Mesenchymal stem cell (in vitro differentiated cells and primary cell): ENCODE results near the gene TCHHL1.

Experiments used
- DNase-seq: peaks from one replicate; pipeline ENCODE4 v3.0.0-alpha.2; 2013
- H2AFZ ChIP-seq: one replicate; pipeline ENCODE4 v1.6.1; 2013; ENCODE audit warnings: low read depth, mild to moderate bottlenecking, control low read depth, inconsistent platforms, low read length, moderate library complexity
- H2AK5ac ChIP-seq: 2 replicates; pipeline ENCODE4 v1.6.1; 2013; ENCODE audit warnings: low read length, moderate library complexity, mild to moderate bottlenecking, inconsistent platforms; ENCODE audit not compliant: severe bottlenecking
- H2BK120ac ChIP-seq: one replicate; pipeline ENCODE4 v1.6.1; 2013; ENCODE audit warnings: low read depth, mild to moderate bottlenecking, inconsistent platforms, low read length, moderate library complexity
- H2BK12ac ChIP-seq, 2 experiments: one replicate each; pipeline ENCODE4 v1.6.1; 2013; ENCODE audit warnings: inconsistent platforms in 2 of 2, low read length in 2 of 2, mild to moderate bottlenecking in 2 of 2, moderate library complexity in 2 of 2, control low read depth in 1 of 2
- H2BK15ac ChIP-seq: one replicate; pipeline ENCODE4 v1.6.1; 2013; ENCODE audit warnings: mild to moderate bottlenecking, low read depth, inconsistent platforms; ENCODE audit not compliant: poor library complexity, severe bottlenecking
- H2BK5ac ChIP-seq: 2 replicates; pipeline ENCODE4 v1.6.1; 2013; ENCODE audit warnings: low read depth, mild to moderate bottlenecking, low read length, control low read depth, inconsistent platforms; ENCODE audit not compliant: poor library complexity, severe bottlenecking
- H3K14ac ChIP-seq, 2 experiments: one replicate each; pipeline ENCODE4 v1.6.1; 2013; ENCODE audit warnings: inconsistent platforms in 2 of 2, low read length in 2 of 2, control low read depth in 1 of 2, mild to moderate bottlenecking in 1 of 2, moderate library complexity in 1 of 2
- H3K18ac ChIP-seq, 2 experiments: one replicate each; pipeline ENCODE4 v1.6.1; 2013; ENCODE audit warnings: inconsistent platforms in 2 of 2, low read length in 2 of 2, control low read depth in 1 of 2, low read depth in 1 of 2, mild to moderate bottlenecking in 1 of 2
- H3K23ac ChIP-seq, 2 experiments: one replicate each; pipeline ENCODE4 v1.6.1; 2013; ENCODE audit warnings: inconsistent platforms in 2 of 2, low read length in 2 of 2, mild to moderate bottlenecking in 2 of 2, moderate library complexity in 2 of 2, control low read depth in 1 of 2
- H3K27ac ChIP-seq: 2 replicates; pipeline ENCODE4 v1.5.1; 2013; ENCODE audit warnings: mild to moderate bottlenecking, moderate library complexity, low read length, control low read depth, inconsistent platforms; ENCODE audit not compliant: poor library complexity, severe bottlenecking
- H3K27me3 ChIP-seq, 2 experiments: 2 replicates each; pipeline versions ENCODE4 v1.6.1 to v1.7.0; 2013; ENCODE audit warnings: low read length in 2 of 2, mild to moderate bottlenecking in 2 of 2, moderate library complexity in 2 of 2, control low read depth in 1 of 2, inconsistent platforms in 1 of 2; ENCODE audit not compliant: control insufficient read depth in 1 of 2, insufficient read depth in 1 of 2
- H3K36me3 ChIP-seq, 2 experiments: 2 replicates each; pipeline versions ENCODE4 v1.6.1 to v1.7.0; 2013; ENCODE audit warnings: low read length in 2 of 2, control low read depth in 1 of 2, inconsistent platforms in 1 of 2, low read depth in 1 of 2, mild to moderate bottlenecking in 1 of 2; ENCODE audit not compliant: insufficient read depth in 2 of 2, control insufficient read depth in 1 of 2
- H3K4ac ChIP-seq, 2 experiments: one replicate each; pipeline ENCODE4 v1.6.1; 2013; ENCODE audit warnings: inconsistent platforms in 2 of 2, low read length in 2 of 2, mild to moderate bottlenecking in 2 of 2, moderate library complexity in 2 of 2, control low read depth in 1 of 2, low read depth in 1 of 2
- H3K4me1 ChIP-seq: 2 replicates; pipeline ENCODE4 v1.6.1; 2013; ENCODE audit warnings: low read depth, low read length, control low read depth; ENCODE audit not compliant: control insufficient read depth, insufficient read depth
- H3K4me2 ChIP-seq: 2 replicates; pipeline ENCODE4 v1.6.1; 2013; ENCODE audit warnings: low read length, mild to moderate bottlenecking, inconsistent platforms; ENCODE audit not compliant: poor library complexity, severe bottlenecking
- H3K4me3 ChIP-seq, 2 experiments: 2 replicates each; pipeline versions ENCODE4 v1.5.1 to v1.7.0; 2013; ENCODE audit warnings: low read length in 2 of 2, mild to moderate bottlenecking in 2 of 2, control low read depth in 1 of 2, low read depth in 1 of 2; ENCODE audit not compliant: insufficient read depth in 1 of 2
- H3K79me1 ChIP-seq: replicated peaks from 2 replicates; pipeline ENCODE4 v1.6.1; 2013; ENCODE audit warnings: mild to moderate bottlenecking, control low read depth, low read length, inconsistent platforms; ENCODE audit not compliant: poor library complexity, severe bottlenecking
- H3K9ac ChIP-seq: 2 replicates; pipeline ENCODE4 v1.7.0; 2013; ENCODE audit warnings: mild to moderate bottlenecking, low read length, moderate library complexity
- H3K9me3 ChIP-seq: 2 replicates; pipeline ENCODE4 v1.7.0; 2013; ENCODE audit warnings: mild to moderate bottlenecking, low read length; ENCODE audit not compliant: control insufficient read depth
- H4K8ac ChIP-seq: one replicate; pipeline ENCODE4 v1.6.1; 2013; ENCODE audit warnings: inconsistent platforms, mild to moderate bottlenecking, low read length, moderate library complexity
- H4K91ac ChIP-seq: one replicate; pipeline ENCODE4 v1.6.1; 2013; ENCODE audit warnings: mild to moderate bottlenecking, low read length, inconsistent platforms
- WGBS: methylation state at CpG from one replicate; pipeline ENCODE4 v1.1.7; 2013; ENCODE audit warnings: mixed read lengths; 5-methylcytosine and 5-hydroxymethylcytosine counted together

Gene TCHHL1

GRCh38 chr1:152125834-152126443, 37.1 kb upstream of the TCHHL1 start:
- Histone ChIP-seq H2BK5ac (no peak overlapping the region), H2AK5ac (no peak overlapping the region), H2BK12ac (no peak overlapping the region)

DNA sequence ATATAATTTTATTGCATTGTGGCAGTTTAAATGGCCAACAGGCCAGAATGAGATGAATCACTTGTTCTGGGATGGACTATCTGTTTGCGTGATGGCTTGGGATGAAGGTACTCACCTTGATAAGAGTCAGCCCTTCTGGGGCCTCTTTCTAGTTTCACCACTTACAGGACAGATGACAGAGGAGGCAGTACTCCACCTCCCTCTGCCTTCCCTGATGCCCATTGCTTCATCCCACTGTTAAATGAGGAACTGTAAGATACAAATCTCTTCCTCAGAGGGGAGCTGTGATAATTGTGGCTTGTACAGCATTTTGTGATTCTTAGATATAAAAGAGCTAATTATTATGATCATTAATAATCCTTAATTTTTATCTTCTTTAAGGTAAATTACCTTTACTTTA, 30.1 kb upstream of the TCHHL1 start:
- Histone ChIP-seq H3K36me3 (no peaks in the 10 kb centered on the region), H2BK5ac (no peak overlapping the region), H2BK15ac (no peak overlapping the region), H3K14ac (no peak overlapping the region), H3K27me3 (peaks cover 10 to 83% of the 10 kb centered on the region in 2 experiments), H3K4ac (no peak overlapping the region), H2BK120ac (no peak overlapping the region), H4K8ac (no peak overlapping the region), H2BK12ac (no peak overlapping the region), H4K91ac (no peak overlapping the region), H2AFZ (no peak overlapping the region), H3K23ac (no peak overlapping the region), H3K4me3 (no peak overlapping the region), H3K9ac (no peak overlapping the region), H3K4me2 (no peak overlapping the region), H3K4me1 (no peaks in the 10 kb centered on the region), H3K18ac (no peak overlapping the region), H3K27ac (no peak overlapping the region), H3K9me3 (peaks cover 2% of the 10 kb centered on the region), H2AK5ac (no peak overlapping the region), H3K79me1 (no peaks in the 10 kb centered on the region)
- no peak for DNase-seq
- 78% methylated on average over 1 of the region's 1 CpG for WGBS

More at GRCh38 chr1:152125834-152126443, 37.1 kb upstream of the TCHHL1 start:
- no peak overlapping the region for H3K18ac ChIP-seq
- H3K27me3 ChIP-seq, result peaks cover 16 to 82% of the 10 kb centered on the region in 2 experiments
- H2BK15ac ChIP-seq, result no peak overlapping the region
- DNase-seq, result no peak
- H3K27ac ChIP-seq, result no peak overlapping the region
- no peak overlapping the region for H2AFZ ChIP-seq
- H3K36me3 ChIP-seq, result no peaks in the 10 kb centered on the region
- no peaks in the 10 kb centered on the region for H3K4me1 ChIP-seq
- no peak overlapping the region for H2BK120ac ChIP-seq
- H4K91ac ChIP-seq, result no peak overlapping the region
- H3K4me2 ChIP-seq, result no peak overlapping the region
- H3K79me1 ChIP-seq, result no peaks in the 10 kb centered on the region
- H4K8ac ChIP-seq, result no peak overlapping the region
- 52% methylated on average over 5 of the region's 6 CpGs for WGBS
- H3K9ac ChIP-seq, result no peak overlapping the region
- H3K4me3 ChIP-seq, result no peak overlapping the region
- no peak overlapping the region for H3K4ac ChIP-seq
- no peaks in the 10 kb centered on the region for H3K9me3 ChIP-seq
- H3K14ac ChIP-seq, result no peak overlapping the region
- H3K23ac ChIP-seq, result no peak overlapping the region

DNA sequence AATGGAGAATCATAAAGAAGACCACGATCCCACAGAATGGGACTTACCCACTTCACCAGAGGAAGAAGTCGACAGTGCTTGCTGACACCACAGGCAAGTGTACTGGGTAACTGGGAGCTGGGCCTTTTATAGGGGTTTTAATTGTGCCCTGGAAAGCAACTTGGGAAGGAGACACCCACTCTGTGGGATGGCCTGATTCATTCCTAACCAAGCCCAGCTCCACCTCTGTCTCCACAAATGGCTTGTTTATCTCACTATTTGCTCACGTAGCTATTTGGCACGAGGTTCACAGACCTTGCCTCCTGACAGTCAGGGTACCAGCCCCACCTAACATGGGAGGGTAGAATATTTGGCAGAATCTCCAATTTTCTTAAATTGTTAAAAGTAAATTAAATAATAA, 26.5 kb upstream of the TCHHL1 start, which contains the start of gene TCHH:
TSS of gene TCHH (minus strand) at position 101 of the 400 bp plus-strand sequence. CDS start 1,364 bp downstream, outside the sequence.
- Histone ChIP-seq H2BK5ac (no peak within 1 kb of the TSS), H4K91ac (no peak within 1 kb of the TSS), H3K4ac (no peak within 1 kb of the TSS), H3K4me3 (no peak within 1 kb of the TSS), H3K27me3 (peaks cover 16 to 73% of the 10 kb centered on the region in 2 experiments), H3K18ac (no peak within 1 kb of the TSS), H3K23ac (no peak within 1 kb of the TSS), H3K36me3 (no peaks in the 10 kb centered on the region), H2AFZ (no peak within 1 kb of the TSS), H3K9me3 (peaks cover 2% of the 10 kb centered on the region), H2BK15ac (no peak within 1 kb of the TSS), H2AK5ac (no peak within 1 kb of the TSS), H4K8ac (no peak within 1 kb of the TSS), H3K4me1 (no peaks in the 10 kb centered on the region), H3K27ac (no peak within 1 kb of the TSS), H3K4me2 (no peak within 1 kb of the TSS), H3K79me1 (no peaks in the 10 kb centered on the region), H2BK120ac (no peak within 1 kb of the TSS), H2BK12ac (no peak within 1 kb of the TSS), H3K9ac (no peak within 1 kb of the TSS), H3K14ac (no peak within 1 kb of the TSS)
- no peak for DNase-seq
- 20% methylated on average over 1 of the region's 4 CpGs for WGBS

DNA sequence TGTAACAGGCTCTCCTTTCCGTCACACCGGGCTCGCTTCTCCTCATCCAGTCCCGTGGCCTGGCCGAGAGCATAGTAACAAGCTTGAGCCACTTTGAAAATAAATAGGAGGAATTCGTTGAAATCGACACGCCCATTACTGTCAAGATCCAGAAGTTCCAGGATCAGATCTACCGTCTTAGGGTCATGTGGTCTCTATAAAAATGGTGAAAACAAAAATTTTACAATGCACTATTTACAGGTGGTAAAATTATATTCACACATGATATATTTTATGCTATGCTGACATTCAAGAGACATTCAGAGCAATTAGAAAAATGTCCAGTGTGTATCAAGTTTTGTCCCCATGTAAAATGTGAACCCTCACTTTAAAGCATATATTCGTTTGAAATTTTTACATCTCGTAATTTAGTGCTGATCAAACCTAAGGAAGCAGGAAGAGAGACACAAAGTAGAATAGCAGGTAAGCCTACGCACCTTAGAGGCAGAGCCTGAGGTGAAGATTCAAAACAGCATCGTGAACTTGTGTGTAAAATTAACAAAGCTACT, 24.1 kb upstream of the TCHHL1 start:
- H2BK12ac ChIP-seq, result no peak overlapping the region
- no peak overlapping the region for H2BK120ac ChIP-seq
- H3K27ac ChIP-seq, result no peak overlapping the region
- no peak overlapping the region for H2BK5ac ChIP-seq
- H3K4ac ChIP-seq, result no peak overlapping the region
- no peak overlapping the region for H2BK15ac ChIP-seq
- H3K79me1 ChIP-seq, result no peaks in the 10 kb centered on the region
- H3K4me3 ChIP-seq, result peak overlapping the region in 1 of 2 experiments; percentile 77
- no peak overlapping the region for H3K18ac ChIP-seq
- no peak overlapping the region for H2AFZ ChIP-seq
- peaks cover 2% of the 10 kb centered on the region for H3K9me3 ChIP-seq
- no peak overlapping the region for H3K9ac ChIP-seq
- peaks cover 25 to 79% of the 10 kb centered on the region in 2 experiments for H3K27me3 ChIP-seq
- H3K4me1 ChIP-seq, result no peaks in the 10 kb centered on the region
- no peak overlapping the region for H2AK5ac ChIP-seq
- H3K4me2 ChIP-seq, result no peak overlapping the region
- no peaks in the 10 kb centered on the region for H3K36me3 ChIP-seq
- H4K91ac ChIP-seq, result no peak overlapping the region
- 90% methylated on average over 7 of the region's 13 CpGs for WGBS
- H3K23ac ChIP-seq, result no peak overlapping the region
- DNase-seq, result no peak
- no peak overlapping the region for H3K14ac ChIP-seq
- H4K8ac ChIP-seq, result no peak overlapping the region
